ENCODE data around the gene EPSTI1.
"Not testable (repeated sequence)": the region's sequence is repeated elsewhere in the genome, so short reads cannot be mapped to it uniquely, and the experiment has no call there.

EPSTI1 gene

GRCh38 chr13:42876887-42877545 is 115.0 kb downstream of the EPSTI1 start:
- H3K4me1 ChIP-seq (ENCODE audit: control insufficient read depth, insufficient read depth, low read length) = peaks cover 12% of the 10 kb centered on the region
- no peak overlapping the region for H3K9ac ChIP-seq (ENCODE audit: low read length)
- no peak overlapping the region for H3K4me3 ChIP-seq (ENCODE audit: low read length)
- no peaks in the 10 kb centered on the region for H3K9me3 ChIP-seq (ENCODE audit: control insufficient read depth, low read length)
- no peaks in the 10 kb centered on the region for H3K36me3 ChIP-seq (ENCODE audit: control insufficient read depth, insufficient read depth, low read length)
- H3K27me3 ChIP-seq (ENCODE audit: control insufficient read depth, insufficient read depth, low read length) = no peaks in the 10 kb centered on the region

GRCh38 chr13:42876270-42876714 is 115.7 kb downstream of the EPSTI1 start:
- Histone ChIP-seq H3K9me3 (ENCODE audit: control insufficient read depth, low read length) (no peaks in the 10 kb centered on the region), H3K27me3 (ENCODE audit: control insufficient read depth, insufficient read depth, low read length) (no peaks in the 10 kb centered on the region), H3K4me3 (ENCODE audit: low read length) (no peak overlapping the region), H3K36me3 (ENCODE audit: control insufficient read depth, insufficient read depth, low read length) (no peaks in the 10 kb centered on the region), H3K9ac (ENCODE audit: low read length) (no peak overlapping the region), H3K4me1 (ENCODE audit: control insufficient read depth, insufficient read depth, low read length) (peaks cover 12% of the 10 kb centered on the region)

- Histone ChIP-seq H3K27me3 (ENCODE audit: control insufficient read depth, insufficient read depth, low read length) (no peaks in the 10 kb centered on the region), H3K36me3 (ENCODE audit: control insufficient read depth, insufficient read depth, low read length) (no peaks in the 10 kb centered on the region), H3K4me3 (ENCODE audit: low read length) (no peak overlapping the region), H3K9ac (ENCODE audit: low read length) (no peak overlapping the region), H3K4me1 (ENCODE audit: control insufficient read depth, insufficient read depth, low read length) (peaks cover 12% of the 10 kb centered on the region), H3K9me3 (ENCODE audit: control insufficient read depth, low read length) (no peaks in the 10 kb centered on the region)
Observed at GRCh38 chr13:42875475-42876269, 116.4 kb downstream of the EPSTI1 start.

GRCh38 chr13:42874221-42874620 is 117.8 kb downstream of the EPSTI1 start:
- no peaks in the 10 kb centered on the region for H3K36me3 ChIP-seq (ENCODE audit: control insufficient read depth, insufficient read depth, low read length)
- H3K4me3 ChIP-seq (ENCODE audit: low read length) = no peak overlapping the region
- no peak overlapping the region for H3K9ac ChIP-seq (ENCODE audit: low read length)
- H3K4me1 ChIP-seq (ENCODE audit: control insufficient read depth, insufficient read depth, low read length) = peaks cover 12% of the 10 kb centered on the region
- no peaks in the 10 kb centered on the region for H3K9me3 ChIP-seq (ENCODE audit: control insufficient read depth, low read length)
- H3K27me3 ChIP-seq (ENCODE audit: control insufficient read depth, insufficient read depth, low read length) = no peaks in the 10 kb centered on the region

- Histone ChIP-seq H3K4me1 (ENCODE audit: control insufficient read depth, insufficient read depth, low read length) (peaks cover 12% of the 10 kb centered on the region), H3K4me3 (ENCODE audit: low read length) (no peak overlapping the region), H3K9me3 (ENCODE audit: control insufficient read depth, low read length) (no peaks in the 10 kb centered on the region), H3K9ac (ENCODE audit: low read length) (no peak overlapping the region), H3K27me3 (ENCODE audit: control insufficient read depth, insufficient read depth, low read length) (no peaks in the 10 kb centered on the region), H3K36me3 (ENCODE audit: control insufficient read depth, insufficient read depth, low read length) (no peaks in the 10 kb centered on the region)
Observed at GRCh38 chr13:42873081-42873480, 119.0 kb downstream of the EPSTI1 start.

GRCh38 chr13:42867232-42867631 is 124.8 kb downstream of the EPSTI1 start:
- Histone ChIP-seq H3K27me3 (ENCODE audit: control insufficient read depth, insufficient read depth, low read length) (no peaks in the 10 kb centered on the region), H3K36me3 (ENCODE audit: control insufficient read depth, insufficient read depth, low read length) (no peaks in the 10 kb centered on the region), H3K4me1 (ENCODE audit: control insufficient read depth, insufficient read depth, low read length) (no peaks in the 10 kb centered on the region), H3K9ac (ENCODE audit: low read length) (no peak overlapping the region), H3K4me3 (ENCODE audit: low read length) (no peak overlapping the region), H3K9me3 (ENCODE audit: control insufficient read depth, low read length) (no peaks in the 10 kb centered on the region)

- H3K4me3 ChIP-seq (ENCODE audit: low read length) = no peak overlapping the region
- no peaks in the 10 kb centered on the region for H3K27me3 ChIP-seq (ENCODE audit: control insufficient read depth, insufficient read depth, low read length)
- H3K4me1 ChIP-seq (ENCODE audit: control insufficient read depth, insufficient read depth, low read length) = no peaks in the 10 kb centered on the region
- H3K9ac ChIP-seq (ENCODE audit: low read length) = no peak overlapping the region
- H3K36me3 ChIP-seq (ENCODE audit: control insufficient read depth, insufficient read depth, low read length) = no peaks in the 10 kb centered on the region
- no peaks in the 10 kb centered on the region for H3K9me3 ChIP-seq (ENCODE audit: control insufficient read depth, low read length)
Observed at GRCh38 chr13:42865768-42866102, 126.3 kb downstream of the EPSTI1 start.

GRCh38 chr13:42864952-42865767 is 126.9 kb downstream of the EPSTI1 start:
- Histone ChIP-seq H3K4me3 (ENCODE audit: low read length) (no peak overlapping the region), H3K27me3 (ENCODE audit: control insufficient read depth, insufficient read depth, low read length) (no peaks in the 10 kb centered on the region), H3K36me3 (ENCODE audit: control insufficient read depth, insufficient read depth, low read length) (no peaks in the 10 kb centered on the region), H3K9me3 (ENCODE audit: control insufficient read depth, low read length) (no peaks in the 10 kb centered on the region), H3K4me1 (ENCODE audit: control insufficient read depth, insufficient read depth, low read length) (no peaks in the 10 kb centered on the region), H3K9ac (ENCODE audit: low read length) (no peak overlapping the region)

- not testable (repeated sequence) for H3K36me3 ChIP-seq (ENCODE audit: control insufficient read depth, insufficient read depth, low read length); H3K9ac ChIP-seq (ENCODE audit: low read length); H3K27me3 ChIP-seq (ENCODE audit: control insufficient read depth, insufficient read depth, low read length); H3K4me3 ChIP-seq (ENCODE audit: low read length); H3K4me1 ChIP-seq (ENCODE audit: control insufficient read depth, insufficient read depth, low read length); H3K9me3 ChIP-seq (ENCODE audit: control insufficient read depth, low read length)
Observed at GRCh38 chr13:42862370-42862769, 129.7 kb downstream of the EPSTI1 start.

GRCh38 chr13:42860485-42860884 is 131.6 kb downstream of the EPSTI1 start:
- no peaks in the 10 kb centered on the region for H3K4me1 ChIP-seq (ENCODE audit: control insufficient read depth, insufficient read depth, low read length)
- no peaks in the 10 kb centered on the region for H3K36me3 ChIP-seq (ENCODE audit: control insufficient read depth, insufficient read depth, low read length)
- peaks cover 1% of the 10 kb centered on the region for H3K27me3 ChIP-seq (ENCODE audit: control insufficient read depth, insufficient read depth, low read length)
- H3K9ac ChIP-seq (ENCODE audit: low read length) = no peak overlapping the region
- no peaks in the 10 kb centered on the region for H3K9me3 ChIP-seq (ENCODE audit: control insufficient read depth, low read length)
- no peak overlapping the region for H3K4me3 ChIP-seq (ENCODE audit: low read length)

GRCh38 chr13:42859760-42860159 is 132.3 kb downstream of the EPSTI1 start:
- H3K9me3 ChIP-seq (ENCODE audit: control insufficient read depth, low read length) = no peaks in the 10 kb centered on the region
- no peaks in the 10 kb centered on the region for H3K4me1 ChIP-seq (ENCODE audit: control insufficient read depth, insufficient read depth, low read length)
- no peaks in the 10 kb centered on the region for H3K36me3 ChIP-seq (ENCODE audit: control insufficient read depth, insufficient read depth, low read length)
- no peak overlapping the region for H3K9ac ChIP-seq (ENCODE audit: low read length)
- peaks cover 4% of the 10 kb centered on the region for H3K27me3 ChIP-seq (ENCODE audit: control insufficient read depth, insufficient read depth, low read length)
- no peak overlapping the region for H3K4me3 ChIP-seq (ENCODE audit: low read length)

GRCh38 chr13:42855410-42855809 is 136.6 kb downstream of the EPSTI1 start:
- Histone ChIP-seq H3K4me1 (ENCODE audit: control insufficient read depth, insufficient read depth, low read length) (no peaks in the 10 kb centered on the region), H3K27me3 (ENCODE audit: control insufficient read depth, insufficient read depth, low read length) (peaks cover 4% of the 10 kb centered on the region), H3K9ac (ENCODE audit: low read length) (no peak overlapping the region), H3K36me3 (ENCODE audit: control insufficient read depth, insufficient read depth, low read length) (no peaks in the 10 kb centered on the region), H3K9me3 (ENCODE audit: control insufficient read depth, low read length) (no peaks in the 10 kb centered on the region), H3K4me3 (ENCODE audit: low read length) (no peak overlapping the region)
